ENCODE data around the gene SC5D. TPM values are rescaled to one million over a fixed set of nuclear protein-coding genes. Genes with fewer than 3 reads are reported as not detected.

SC5D gene
- total RNA-seq, 1 experiment from 2014 or later: 82.5 TPM

DNA sequence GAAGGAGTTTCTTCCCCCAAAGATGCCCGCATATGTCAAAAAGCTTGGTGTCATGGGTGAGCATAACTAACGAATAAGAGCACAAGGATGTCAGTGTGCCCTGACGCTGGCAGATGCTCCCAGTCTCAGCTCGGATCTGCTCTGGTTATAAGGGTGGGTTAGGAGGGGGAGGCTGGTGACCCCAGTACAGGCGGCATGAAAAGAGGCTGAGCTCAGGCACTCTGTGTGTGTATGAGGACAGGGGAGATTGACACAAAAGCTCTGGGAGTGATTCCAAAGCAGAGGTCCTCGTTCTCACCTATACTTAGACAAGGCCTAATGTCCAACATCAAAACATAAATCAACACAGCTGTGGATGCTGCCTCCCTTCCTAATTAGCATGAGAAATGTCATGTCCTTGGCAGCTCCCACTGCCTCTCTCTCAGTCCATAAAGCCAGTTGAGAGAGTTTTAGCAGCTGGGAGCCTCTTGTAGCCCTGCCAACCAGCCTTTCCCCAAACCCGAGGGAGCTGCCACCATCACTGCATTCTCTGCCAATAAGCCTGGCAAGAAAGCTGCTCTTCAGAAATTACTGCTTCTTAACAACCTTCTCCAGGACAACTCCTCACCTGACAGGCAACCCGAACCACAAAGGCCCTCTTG is 59.8 kb downstream of the SC5D start:
- no peaks in the 10 kb centered on the region for H3K4me1 ChIP-seq (ENCODE audit: insufficient read depth, low read length, poor library complexity, severe bottlenecking)
- H3K4me3 ChIP-seq (ENCODE audit: low read depth, low read length, poor library complexity, severe bottlenecking): no peak overlapping the region
- POLR2A ChIA-PET (ENCODE audit: low non-redundant PET): no interaction called here
- BruUV-seq (replicated peaks): no TSS peak
- TF ChIP-seq, protein P1, sequence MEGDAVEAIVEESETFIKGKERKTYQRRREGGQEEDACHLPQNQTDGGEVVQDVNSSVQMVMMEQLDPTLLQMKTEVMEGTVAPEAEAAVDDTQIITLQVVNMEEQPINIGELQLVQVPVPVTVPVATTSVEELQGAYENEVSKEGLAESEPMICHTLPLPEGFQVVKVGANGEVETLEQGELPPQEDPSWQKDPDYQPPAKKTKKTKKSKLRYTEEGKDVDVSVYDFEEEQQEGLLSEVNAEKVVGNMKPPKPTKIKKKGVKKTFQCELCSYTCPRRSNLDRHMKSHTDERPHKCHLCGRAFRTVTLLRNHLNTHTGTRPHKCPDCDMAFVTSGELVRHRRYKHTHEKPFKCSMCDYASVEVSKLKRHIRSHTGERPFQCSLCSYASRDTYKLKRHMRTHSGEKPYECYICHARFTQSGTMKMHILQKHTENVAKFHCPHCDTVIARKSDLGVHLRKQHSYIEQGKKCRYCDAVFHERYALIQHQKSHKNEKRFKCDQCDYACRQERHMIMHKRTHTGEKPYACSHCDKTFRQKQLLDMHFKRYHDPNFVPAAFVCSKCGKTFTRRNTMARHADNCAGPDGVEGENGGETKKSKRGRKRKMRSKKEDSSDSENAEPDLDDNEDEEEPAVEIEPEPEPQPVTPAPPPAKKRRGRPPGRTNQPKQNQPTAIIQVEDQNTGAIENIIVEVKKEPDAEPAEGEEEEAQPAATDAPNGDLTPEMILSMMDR (conservative IDR thresholded peaks at IDR 0.05; ENCODE audit: low read depth, low read length): no peak
- no peak for TF ChIP-seq EZH2 (IDR thresholded peaks at IDR 0.05; ENCODE audit: borderline replicate concordance, low read depth, low read length, poor library complexity, severe bottlenecking)
- CTCF ChIA-PET: interaction anchor here (0.6 kb wide), 1 partner anchor 7 kb away, joined by 4 read pairs; no protein-coding TSS in a partner anchor
- H3K27me3 ChIP-seq (replicated peaks; ENCODE audit: insufficient read depth, low read depth, low read length, poor library complexity): peaks cover 18% of the 10 kb centered on the region
- no peak overlapping the region for H3K27ac ChIP-seq (ENCODE audit: low read depth, low read length, poor library complexity, severe bottlenecking)
- no peaks in the 10 kb centered on the region for H3K9me3 ChIP-seq (ENCODE audit: low read depth, low read length, poor library complexity, severe bottlenecking)
- H3K36me3 ChIP-seq (ENCODE audit: insufficient read depth, low read length, poor library complexity, severe bottlenecking): no peaks in the 10 kb centered on the region
- intact Hi-C loops (cut with micrococcal nuclease; ENCODE audit: unreplicated experiment): no loop called here
- DNase-seq (ENCODE audit: low spot score): no peak

DNA sequence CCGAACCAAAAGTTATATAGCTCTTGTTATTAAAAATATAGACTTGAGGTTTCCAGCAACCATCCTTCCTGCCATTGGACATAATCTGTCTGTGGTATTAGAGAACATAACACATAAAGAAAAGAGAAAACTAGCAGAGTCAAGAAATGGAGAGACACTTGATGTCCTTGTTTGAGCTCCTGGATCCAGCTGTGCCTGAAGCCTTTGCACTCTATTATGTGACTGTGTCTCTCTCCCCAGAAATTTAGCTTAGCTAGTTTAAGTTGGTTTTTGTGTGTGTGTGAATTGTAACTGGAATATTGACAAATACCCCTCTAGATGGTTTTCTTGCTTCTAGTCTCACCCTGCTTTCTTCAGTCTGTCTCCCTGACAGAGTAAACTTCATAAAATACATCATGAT is 61.6 kb downstream of the SC5D start:
- H3K36me3 ChIP-seq (ENCODE audit: insufficient read depth, low read length, poor library complexity, severe bottlenecking): no peaks in the 10 kb centered on the region
- no peaks in the 10 kb centered on the region for H3K9me3 ChIP-seq (ENCODE audit: low read depth, low read length, poor library complexity, severe bottlenecking)
- POLR2A ChIA-PET (ENCODE audit: low non-redundant PET): no interaction called here
- intact Hi-C loops (cut with micrococcal nuclease; ENCODE audit: unreplicated experiment): no loop called here
- no peak overlapping the region for H3K4me3 ChIP-seq (ENCODE audit: low read depth, low read length, poor library complexity, severe bottlenecking)
- TF ChIP-seq, protein P1 (conservative IDR thresholded peaks at IDR 0.05; ENCODE audit: low read depth, low read length): no peak
- no peak for TF ChIP-seq EZH2 (IDR thresholded peaks at IDR 0.05; ENCODE audit: borderline replicate concordance, low read depth, low read length, poor library complexity, severe bottlenecking)
- BruUV-seq (replicated peaks): no TSS peak
- CTCF ChIA-PET: no interaction called here
- H3K27me3 ChIP-seq (replicated peaks; ENCODE audit: insufficient read depth, low read depth, low read length, poor library complexity): peaks cover 24% of the 10 kb centered on the region
- DNase-seq (ENCODE audit: low spot score): no peak
- H3K4me1 ChIP-seq (ENCODE audit: insufficient read depth, low read length, poor library complexity, severe bottlenecking): no peaks in the 10 kb centered on the region
- H3K27ac ChIP-seq (ENCODE audit: low read depth, low read length, poor library complexity, severe bottlenecking): no peak overlapping the region

DNA sequence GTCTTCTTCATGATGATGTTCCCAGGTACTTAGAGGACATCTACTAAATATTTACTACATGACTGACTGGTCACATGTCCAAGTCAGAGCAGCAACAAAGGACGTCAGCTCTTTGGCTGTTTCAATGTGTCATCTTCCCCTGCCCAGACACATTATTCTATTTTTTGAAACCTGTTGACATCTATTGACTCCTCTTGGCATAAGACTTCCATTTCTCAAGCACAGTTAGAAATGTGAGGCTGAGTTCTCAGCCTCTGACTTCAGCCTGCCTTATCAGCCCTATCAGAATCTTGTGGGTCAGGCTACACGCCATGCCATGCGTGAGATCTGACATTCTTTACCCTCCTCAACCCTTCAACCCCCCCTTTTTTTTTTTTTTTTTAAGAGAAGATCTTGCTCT is 63.8 kb downstream of the SC5D start:
- TF ChIP-seq EZH2 (IDR thresholded peaks at IDR 0.05; ENCODE audit: borderline replicate concordance, low read depth, low read length, poor library complexity, severe bottlenecking): no peak
- TF ChIP-seq, protein P1 (conservative IDR thresholded peaks at IDR 0.05; ENCODE audit: low read depth, low read length): no peak
- H3K27ac ChIP-seq (ENCODE audit: low read depth, low read length, poor library complexity, severe bottlenecking): no peak overlapping the region
- no peaks in the 10 kb centered on the region for H3K4me1 ChIP-seq (ENCODE audit: insufficient read depth, low read length, poor library complexity, severe bottlenecking)
- H3K27me3 ChIP-seq (replicated peaks; ENCODE audit: insufficient read depth, low read depth, low read length, poor library complexity): peaks cover 25% of the 10 kb centered on the region
- BruUV-seq (replicated peaks): no TSS peak
- intact Hi-C loops (cut with micrococcal nuclease; ENCODE audit: unreplicated experiment): no loop called here
- no peaks in the 10 kb centered on the region for H3K9me3 ChIP-seq (ENCODE audit: low read depth, low read length, poor library complexity, severe bottlenecking)
- ChIA-PET POLR2A (ENCODE audit: low non-redundant PET) (no interaction called here), CTCF (no interaction called here)
- no peak for DNase-seq (ENCODE audit: low spot score)
- no peaks in the 10 kb centered on the region for H3K36me3 ChIP-seq (ENCODE audit: insufficient read depth, low read length, poor library complexity, severe bottlenecking)
- H3K4me3 ChIP-seq (ENCODE audit: low read depth, low read length, poor library complexity, severe bottlenecking): no peak overlapping the region

Other genes with a start within 250 kb of the SC5D start
- gene TECTA, start 191.5 kb upstream of the SC5D start, total RNA-seq (2021): 0.19 and 0.52 TPM in 2 replicates
- gene SORL1, start 159.5 kb downstream of the SC5D start, total RNA-seq (2021): 0.95 and 1.2 TPM in 2 replicates

All from A673 (cell line).